ENCODE measurements around the gene PIF1.
"Not testable (repeated sequence)": the region's sequence is repeated elsewhere in the genome, so short reads cannot be mapped to it uniquely, and the experiment has no call there.

Gene PIF1

GRCh38 chr15:64808785-64809453, 16.5 kb downstream of the PIF1 start:
- DNase-seq = no peak

- no peak for DNase-seq
Measured at GRCh38 chr15:64807751-64808222, 17.7 kb downstream of the PIF1 start.

GRCh38 chr15:64807051-64807749, 18.2 kb downstream of the PIF1 start:
- DNase-seq = no peak

DNA sequence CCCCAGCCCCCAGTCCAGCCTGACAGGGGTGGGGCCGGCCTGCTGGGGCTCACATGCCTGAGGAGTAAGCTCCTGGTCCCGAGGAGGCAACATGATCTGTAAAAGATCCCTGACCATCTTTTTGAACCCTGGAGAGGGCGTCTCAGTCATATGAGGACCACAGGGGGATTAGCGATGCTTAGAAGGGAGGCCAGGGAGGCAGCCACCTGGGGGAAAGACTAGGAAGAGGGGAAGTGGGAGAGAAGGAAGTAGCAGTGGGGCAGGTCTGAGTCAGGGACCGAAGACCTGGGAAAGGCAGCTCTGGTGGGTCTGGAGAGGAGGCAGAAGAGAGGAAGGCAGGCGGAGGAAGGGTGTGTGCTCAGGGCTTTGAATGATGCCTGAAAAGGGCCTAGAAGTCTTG, 18.9 kb downstream of the PIF1 start:
- DNase-seq = no peak

- DNase-seq = no peak
Measured at GRCh38 chr15:64804619-64805018, 20.8 kb downstream of the PIF1 start.

GRCh38 chr15:64803526-64803925, 21.9 kb downstream of the PIF1 start:
- no peak for DNase-seq

- no peak for DNase-seq
Measured at GRCh38 chr15:64800476-64800875, 25.0 kb downstream of the PIF1 start.

DNA sequence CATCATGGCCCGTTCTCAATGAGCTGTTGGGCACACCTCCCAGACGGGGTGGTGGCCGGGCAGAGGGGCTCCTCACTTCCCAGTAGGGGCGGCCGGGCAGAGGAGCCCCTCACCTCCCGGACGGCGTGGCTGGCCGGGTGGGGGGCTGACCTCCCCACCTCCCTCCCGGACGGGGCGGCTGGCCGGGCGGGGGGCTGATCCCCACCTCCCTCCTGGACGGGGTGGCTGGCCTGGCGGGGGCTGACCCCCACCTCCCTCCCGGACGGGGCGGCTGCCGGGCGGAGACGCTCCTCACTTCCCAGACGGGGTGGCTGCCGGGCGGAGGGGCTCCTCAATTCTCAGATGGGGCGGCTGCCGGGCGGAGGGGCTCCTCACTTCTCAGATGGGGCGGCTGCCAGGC, 26.5 kb downstream of the PIF1 start:
- not testable (repeated sequence) for DNase-seq

GRCh38 chr15:64795921-64796320, 29.5 kb downstream of the PIF1 start:
- DNase-seq = not testable (repeated sequence)

DNA sequence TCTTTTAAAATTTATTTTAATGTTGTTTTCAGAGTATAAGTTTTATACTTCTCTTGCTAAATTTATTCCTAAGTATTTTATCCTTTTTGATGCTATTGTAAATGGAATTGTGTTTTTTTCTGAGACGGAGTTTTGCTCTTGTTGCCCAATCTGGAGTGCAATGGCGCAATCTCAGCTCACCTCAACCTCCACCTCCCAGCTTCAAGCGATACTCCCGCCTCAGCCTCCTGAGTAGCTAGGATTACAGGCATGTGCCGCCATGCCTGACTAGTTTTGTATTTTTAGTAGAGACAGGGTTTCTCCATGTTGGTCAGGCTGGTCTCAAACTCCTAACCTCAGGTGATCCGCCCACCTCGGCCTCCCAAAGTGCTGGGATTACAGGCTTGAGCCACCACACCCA, 30.1 kb downstream of the PIF1 start:
- DNase-seq = not testable (repeated sequence)

- DNase-seq = no peak
Measured at GRCh38 chr15:64792282-64792681, 33.2 kb downstream of the PIF1 start.

GRCh38 chr15:64791401-64791800, 34.0 kb downstream of the PIF1 start:
- DNase-seq = no peak

- no peak for DNase-seq
Measured at GRCh38 chr15:64783796-64784195, 41.7 kb downstream of the PIF1 start.

DNA sequence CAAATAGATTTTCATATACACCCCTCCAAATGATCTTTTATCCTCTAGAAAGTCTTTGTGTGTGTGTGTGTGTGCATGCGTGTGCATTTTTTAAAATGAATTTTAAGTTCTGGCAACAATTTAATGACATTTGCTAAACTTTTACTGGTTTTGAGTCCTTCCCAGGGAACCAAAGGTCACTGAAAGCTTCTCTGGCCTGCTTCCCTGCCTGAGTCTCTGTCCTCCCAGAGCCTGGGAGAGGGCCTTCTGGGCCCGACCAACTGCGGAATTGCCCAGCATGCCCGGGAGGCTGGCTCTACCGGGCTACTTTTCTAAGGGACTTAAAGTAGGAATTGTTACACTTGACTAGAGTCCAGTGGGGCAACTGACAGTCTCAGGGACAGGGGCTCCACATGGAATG, 42.7 kb downstream of the PIF1 start:
- no peak for DNase-seq

- DNase-seq = no peak
Measured at GRCh38 chr15:64781299-64781698, 44.1 kb downstream of the PIF1 start.

DNA sequence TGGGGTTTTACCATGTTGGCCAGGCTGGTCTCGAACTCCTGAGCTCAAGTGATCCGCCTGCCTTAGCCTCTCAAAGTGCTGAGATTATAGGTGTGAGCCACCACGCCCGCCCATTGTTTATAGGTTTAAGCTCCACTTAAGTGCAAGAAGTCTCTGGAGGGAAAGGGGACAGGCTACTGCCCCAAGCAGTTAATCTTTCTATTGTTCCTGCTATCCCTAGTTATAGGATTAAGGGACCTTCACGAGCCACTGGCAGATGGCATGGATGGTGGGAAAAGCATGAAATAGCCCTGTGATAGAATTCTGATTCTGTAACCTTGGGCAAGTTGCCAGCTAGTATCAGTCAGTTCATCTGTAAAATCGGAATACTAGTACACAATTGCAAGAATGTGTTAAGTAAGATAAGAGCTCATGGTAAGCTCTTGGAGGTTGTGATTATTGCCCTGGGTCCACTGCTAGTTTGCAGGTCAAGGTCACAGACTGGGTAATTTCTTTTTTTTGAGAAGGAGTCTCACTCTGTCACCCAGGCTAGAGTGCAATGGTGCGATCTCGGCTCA, 44.8 kb downstream of the PIF1 start:
- DNase-seq = no peak

- DNase-seq = no peak
Measured at GRCh38 chr15:64779630-64780029, 45.8 kb downstream of the PIF1 start.

- no peak for DNase-seq
Measured at GRCh38 chr15:64779024-64779423, 46.4 kb downstream of the PIF1 start.

- DNase-seq = no peak
Measured at GRCh38 chr15:64776402-64776786, 49.1 kb downstream of the PIF1 start.

- no peak for DNase-seq
Measured at GRCh38 chr15:64775551-64776401, 49.7 kb downstream of the PIF1 start, which contains the start of gene RBPMS2. Gene RBPMS2 (minus strand): TSS chr15:64775589. CDS start chr15:64775319, 270 bp downstream.

DNA sequence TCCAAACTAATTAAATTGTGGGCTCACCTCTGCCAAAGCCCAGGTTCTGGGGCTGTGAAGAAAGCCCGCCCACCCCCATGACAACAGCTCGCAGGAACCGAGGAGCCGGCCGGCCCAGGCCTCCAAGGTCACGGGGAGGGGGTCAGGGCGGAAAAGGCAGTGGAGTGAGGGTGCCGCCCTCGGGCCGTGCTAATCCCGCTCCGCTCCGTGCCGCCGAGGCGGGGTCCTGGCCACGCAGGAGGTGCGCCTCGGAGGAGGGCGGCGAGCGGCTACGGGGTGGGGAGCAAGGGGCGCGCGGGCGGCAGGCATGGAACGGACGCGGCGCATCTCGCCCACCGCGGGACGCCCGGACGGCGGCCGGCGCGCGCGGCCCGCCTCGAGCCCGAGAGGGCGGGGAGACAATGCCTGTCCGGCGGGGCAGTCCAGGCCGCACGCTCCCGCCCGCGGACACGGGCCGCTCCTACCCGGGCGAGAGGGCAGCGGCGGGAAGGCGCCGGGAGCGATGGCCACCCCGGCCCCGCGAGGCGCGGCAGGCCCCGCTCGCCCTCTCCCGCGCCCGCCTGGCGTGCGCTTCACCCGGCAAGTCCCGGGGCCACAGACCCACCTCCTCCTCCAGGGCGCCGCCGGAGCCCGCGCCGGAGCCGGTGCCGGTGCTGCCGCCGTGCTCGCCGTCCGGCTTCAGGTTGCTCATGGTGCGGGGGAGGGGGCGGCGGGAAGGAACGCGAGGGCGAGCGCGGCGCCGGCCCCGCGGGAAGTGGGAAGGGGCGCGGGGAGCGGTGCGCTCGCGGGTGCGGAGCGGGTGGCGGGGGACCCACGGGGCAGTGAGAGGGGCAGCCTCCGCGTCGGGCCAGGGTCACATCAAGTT, 50.6 kb downstream of the PIF1 start:
- DNase-seq = no peak

- DNase-seq = no peak
Measured at GRCh38 chr15:64774037-64774628, 51.3 kb downstream of the PIF1 start.

All from activated T-cell treated with anti-CD3 and anti-CD28 coated beads for 4 hours (primary cell).